Airway epithelial cell (primary cell): ENCODE results near the gene CCDC197. TPM values are rescaled to one million over a fixed set of nuclear protein-coding genes. Genes with fewer than 3 reads are reported as not detected.

Experiments
- total RNA-seq: library from RNA; depleted of rRNA; stranded (reverse); fragments of >200 nt; gene quantifications from 2 replicates; pipeline ENCODE4 v1.2.3, GENCODE V29; 2015

Gene CCDC197
- not detected in 2 replicates for total RNA-seq

GRCh38 chr14:93997082-93997481 is at the start of gene CCDC197:
TSS of gene CCDC197 (plus strand) at chr14:93997301. CDS start at chr14:93998132, 831 bp downstream.

GRCh38 chr14:93976477-93977057 is 20.5 kb upstream of the CCDC197 start, which contains the start of gene ASB2:
TSS of gene ASB2 (minus strand) at chr14:93976570. CDS start at chr14:93964539, 12,031 bp downstream.

GRCh38 chr14:94026173-94026888 is 29.2 kb downstream of the CCDC197 start, which contains the start of gene OTUB2:
TSS of gene OTUB2 (plus strand) at chr14:94026340. CDS start at chr14:94026538, 198 bp downstream.

Other genes starting within 250 kb of the CCDC197 start
- gene PRIMA1, start 208.8 kb upstream of the CCDC197 start, total RNA-seq = 0.07 TPM in 1 of 2 replicates, not detected in the other
- 0.09 and 0.99 TPM in 2 replicates for gene FAM181A, start 70.0 kb upstream of the CCDC197 start, total RNA-seq
- 0.65 and 0.99 TPM in 2 replicates for gene ASB2, start 20.7 kb upstream of the CCDC197 start, total RNA-seq
- 3.8 and 5.3 TPM in 2 replicates for gene OTUB2, start 29.0 kb downstream of the CCDC197 start, total RNA-seq
- 112 and 120 TPM in 2 replicates for gene DDX24, start 83.9 kb downstream of the CCDC197 start, total RNA-seq
- 4.6 and 13.4 TPM in 2 replicates for gene IFI27L1, start 84.0 kb downstream of the CCDC197 start, total RNA-seq
- 0.49 and 72.5 TPM in 2 replicates for gene IFI27, start 113.4 kb downstream of the CCDC197 start, total RNA-seq
- 154 and 235 TPM in 2 replicates for gene IFI27L2, start 132.3 kb downstream of the CCDC197 start, total RNA-seq
- 6.3 and 8.9 TPM in 2 replicates for gene PPP4R4, start 177.0 kb downstream of the CCDC197 start, total RNA-seq